GM20000 (cell line): Measurements from ENCODE around the gene HTRA2.

Experiments
- DNase-seq: peaks from one replicate; pipeline ENCODE4 v3.0.0; 2012; ENCODE audit warnings: low spot score
- CTCF ChIP-seq: IDR thresholded peaks from 2 replicates; pipeline ENCODE4 v1.5.1; 2012; ENCODE audit warnings: mild to moderate bottlenecking, control low read depth; ENCODE audit errors: extremely low read depth, missing control alignments

Gene HTRA2

GRCh38 chr2:74488643-74489481 is 40.9 kb upstream of the HTRA2 start:
- no peak for TF ChIP-seq CTCF
- no peak for DNase-seq

GRCh38 chr2:74489906-74490305 is 39.8 kb upstream of the HTRA2 start:
- no peak for TF ChIP-seq CTCF
- no peak for DNase-seq

GRCh38 chr2:74491648-74492544 is 37.8 kb upstream of the HTRA2 start:
- no peak for DNase-seq
- no peak for TF ChIP-seq CTCF

GRCh38 chr2:74493546-74493945 is 36.2 kb upstream of the HTRA2 start:
- TF ChIP-seq CTCF, result no peak
- DNase-seq, result no peak

GRCh38 chr2:74495440-74495839 is 34.3 kb upstream of the HTRA2 start:
- no peak for TF ChIP-seq CTCF
- no peak for DNase-seq

GRCh38 chr2:74496997-74497776 is 32.5 kb upstream of the HTRA2 start:
- TF ChIP-seq CTCF, result no peak

More at GRCh38 chr2:74496997-74497776, 32.5 kb upstream of the HTRA2 start:
- no peak for DNase-seq
